Psoas muscle (tissue), 8 donors: ENCODE results near the gene WBP2. TPM values are rescaled to one million over a fixed set of nuclear protein-coding genes. Genes with fewer than 3 reads are reported as not detected.

Source experiments
- ATAC-seq, 4 donors: fragments of 200-7000 bp; cut with Tn5 transposase; one replicate each; pipeline ENCODE4 v1.9.1; 2020; ENCODE audit warnings: moderate library complexity in 3 of 4, mild to moderate bottlenecking in 2 of 4
- DNase-seq, 2 donors: peaks; one replicate each; pipeline ENCODE4 v3.0.0-alpha.2; 2020
- H3K27ac ChIP-seq: fragments of 200-600 bp; one replicate; pipeline ENCODE4 v1.8.0; 2022
- H3K27me3 ChIP-seq, 3 donors: fragments of 200-600 bp in 1 of 3; one replicate each; pipeline versions ENCODE4 v1.6.1 to v1.8.0; 2013 to 2022; ENCODE audit warnings: low read length in 2 of 3, mild to moderate bottlenecking in 2 of 3, moderate library complexity in 1 of 3; ENCODE audit not compliant: insufficient read depth in 3 of 3
- H3K36me3 ChIP-seq, 2 donors: fragments of 200-600 bp in 1 of 2; one replicate each; pipeline versions ENCODE4 v1.6.1 to v1.8.0; 2013 to 2022; ENCODE audit warnings: low read depth in 1 of 2, mild to moderate bottlenecking in 1 of 2, moderate library complexity in 1 of 2; ENCODE audit not compliant: insufficient read depth in 1 of 2
- H3K4me1 ChIP-seq: fragments of 200-600 bp; one replicate; pipeline ENCODE4 v1.8.0; 2022
- H3K4me3 ChIP-seq: fragments of 200-600 bp; one replicate; pipeline ENCODE4 v1.8.0; 2022; ENCODE audit warnings: mild to moderate bottlenecking
- H3K9me3 ChIP-seq: fragments of 200-600 bp; one replicate; pipeline ENCODE4 v1.8.0; 2022
- WGBS, 3 donors: extraction: QIAGEN DNeasy Blood & Tissue Kit; methylation state at CpG; one replicate each; pipeline versions ENCODE4 v1.1.6 to v1.1.7; 2013; 5-methylcytosine and 5-hydroxymethylcytosine counted together
- intact Hi-C, 2 donors: fragments of 100-400 bp; cut with DNase I; formaldehyde crosslinking; loops; one replicate each; pipeline versions ENCODE4 v1.11.0 to v1.14.2; 2022
- polyA plus RNA-seq, 3 donors: library from polyadenylated mRNA; stranded (reverse); fragments of 200-250 nt; gene quantifications; one replicate each; pipeline ENCODE4 v1.2.3, GENCODE V29; 2013
- total RNA-seq, 4 donors: library from RNA; stranded (reverse); fragmentation: NEBNext Ultra II Directional in 2 of 4; extraction: Animal tissue kit (Norgen Biotek cat#: 25700) in 2 of 4; gene quantifications; one replicate each; pipeline versions ENCODE4 v1.2.1 to v1.2.4, GENCODE V29; 2021 to 2023
- TF ChIP-seq, protein P1 (sequence below): fragments of 200-600 bp; IDR thresholded peaks from one replicate; pipeline ENCODE4 v1.8.0; 2022; ENCODE audit warnings: antibody characterized with exemption
- donor health status: healthy with polysubstance abuse.
- donor health status: DM: no; HTN: no; CAD: no; lungs with moderate emphysema.
- donor health status: Bipolar disorder and iron deficiency.
- donor health status: healthy.
- donor health status: DM: yes; HTN: yes; CAD: no.
- donor health status: DM: no; HTN: no; CAD: no.
- donor health status: DM: no; HTN: no; CAD: no.
- donor health status: DM: yes; HTN: yes; CAD: no.

Gene WBP2
- total and polyA plus RNA-seq, 7 donors = 109 to 278 (median 149) TPM

DNA sequence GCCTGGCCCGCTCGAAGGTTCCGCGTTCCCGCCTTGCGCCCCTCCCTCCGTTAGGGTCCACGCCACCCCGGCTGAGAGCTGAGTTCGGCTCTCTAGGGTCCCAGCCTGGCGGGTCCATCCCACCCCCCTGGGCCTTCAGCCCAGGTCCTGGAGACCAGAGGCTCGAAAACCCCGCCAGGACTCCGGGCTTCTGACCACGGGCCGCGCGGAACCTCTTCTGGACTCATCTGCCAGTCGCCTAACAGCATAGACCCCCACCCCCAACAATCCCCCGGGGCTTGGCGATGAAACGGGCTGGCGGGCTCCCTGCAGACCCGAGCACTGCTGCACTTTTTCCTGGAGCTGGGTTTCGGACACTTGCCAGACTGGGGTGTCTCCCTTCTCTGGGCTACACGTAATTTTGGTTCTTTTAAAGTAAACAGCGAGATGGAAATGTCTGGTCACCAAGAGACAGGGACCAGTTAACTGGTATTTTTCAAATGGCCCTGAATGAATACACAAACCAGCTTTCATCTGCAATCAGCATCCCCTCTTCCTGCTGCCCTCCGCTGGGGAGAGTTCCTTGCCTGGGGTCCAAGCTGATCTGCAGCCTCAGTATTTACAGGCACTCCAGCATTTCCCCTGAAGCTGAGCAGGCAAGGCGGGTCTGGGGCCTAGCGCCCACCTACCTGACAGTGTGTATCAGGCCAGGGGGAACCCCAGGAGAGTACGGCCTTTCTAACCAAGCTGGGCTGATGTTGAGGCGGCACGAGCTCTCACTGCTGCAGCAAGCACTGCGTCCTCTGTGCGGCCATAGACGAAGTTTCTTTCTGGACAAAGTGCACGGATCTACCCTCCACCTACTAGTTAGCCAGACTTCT, 42.3 kb upstream of the WBP2 start:
- intact Hi-C loops = loop anchor here in 1 of 2 donors (2.0 to 5.0 kb wide), 2 partner anchors 43 to 130 kb away; partner anchors contain the start of genes GALK1 and WBP2
- H3K36me3 ChIP-seq = peaks cover 5 to 54% of the 10 kb centered on the region in 2 donors

DNA sequence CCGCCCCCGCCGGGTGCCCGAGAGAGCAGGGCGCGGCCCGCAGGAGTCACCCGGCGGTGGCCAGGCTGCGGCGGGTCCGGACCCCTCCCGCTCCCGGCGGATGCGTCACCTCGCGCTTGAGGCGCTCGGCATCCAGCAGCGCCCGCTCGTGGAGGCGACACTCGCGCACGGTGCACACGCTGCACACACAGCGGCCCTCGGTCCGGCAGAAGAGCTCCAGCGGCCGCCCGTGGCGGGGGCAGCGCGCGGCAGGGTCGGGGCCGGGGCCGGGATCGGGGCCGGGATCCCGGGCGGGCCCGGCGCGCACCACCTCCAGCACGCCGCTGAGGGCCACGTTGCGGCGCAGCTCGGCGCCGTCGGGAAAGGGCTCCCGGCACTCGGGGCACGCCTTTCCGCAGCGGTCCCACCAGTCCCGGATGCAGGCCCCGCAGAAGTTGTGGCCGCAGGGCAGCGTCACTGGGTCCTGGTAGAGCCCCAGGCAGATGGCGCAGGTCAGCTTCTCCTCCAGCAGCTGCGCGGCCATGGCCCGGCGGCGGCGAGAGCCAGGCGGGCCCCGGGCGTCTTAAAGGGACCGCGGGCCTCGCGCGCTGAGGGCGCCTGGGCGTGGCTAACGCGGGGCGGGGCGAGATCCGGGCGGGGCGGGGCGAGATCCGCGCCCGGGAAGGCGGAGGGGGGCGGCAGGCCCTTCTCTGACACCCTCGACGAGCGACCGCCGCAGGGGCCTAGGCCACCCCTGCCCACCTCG, 41.5 kb upstream of the WBP2 start, which contains the start of gene TRIM65:
TSS of gene TRIM65 (minus strand) at position 537 of the 745 bp plus-strand sequence. CDS start at position 523, 14 bp downstream.
- TF ChIP-seq, protein P1, sequence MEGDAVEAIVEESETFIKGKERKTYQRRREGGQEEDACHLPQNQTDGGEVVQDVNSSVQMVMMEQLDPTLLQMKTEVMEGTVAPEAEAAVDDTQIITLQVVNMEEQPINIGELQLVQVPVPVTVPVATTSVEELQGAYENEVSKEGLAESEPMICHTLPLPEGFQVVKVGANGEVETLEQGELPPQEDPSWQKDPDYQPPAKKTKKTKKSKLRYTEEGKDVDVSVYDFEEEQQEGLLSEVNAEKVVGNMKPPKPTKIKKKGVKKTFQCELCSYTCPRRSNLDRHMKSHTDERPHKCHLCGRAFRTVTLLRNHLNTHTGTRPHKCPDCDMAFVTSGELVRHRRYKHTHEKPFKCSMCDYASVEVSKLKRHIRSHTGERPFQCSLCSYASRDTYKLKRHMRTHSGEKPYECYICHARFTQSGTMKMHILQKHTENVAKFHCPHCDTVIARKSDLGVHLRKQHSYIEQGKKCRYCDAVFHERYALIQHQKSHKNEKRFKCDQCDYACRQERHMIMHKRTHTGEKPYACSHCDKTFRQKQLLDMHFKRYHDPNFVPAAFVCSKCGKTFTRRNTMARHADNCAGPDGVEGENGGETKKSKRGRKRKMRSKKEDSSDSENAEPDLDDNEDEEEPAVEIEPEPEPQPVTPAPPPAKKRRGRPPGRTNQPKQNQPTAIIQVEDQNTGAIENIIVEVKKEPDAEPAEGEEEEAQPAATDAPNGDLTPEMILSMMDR = peak; percentile 50
- no peaks in the 10 kb centered on the region for H3K27me3 ChIP-seq
- intact Hi-C loops = loop anchor here in 1 of 2 donors (2.0 to 5.0 kb wide), 2 partner anchors 42 to 129 kb away; partner anchors contain the start of genes GALK1 and WBP2
- H3K27ac ChIP-seq = peak within 1 kb of the TSS; percentile 97
- whole genome bisulfite sequencing, 3 donors = 0 to 1% (median 0%) methylated on average over 50 to 102 of the region's 102 CpGs
- peak within 1 kb of the TSS; percentile 79 for H3K4me3 ChIP-seq
- ATAC-seq (peak; percentile 82 to 87 (median 85)), DNase-seq (peak; percentile 91 to 95)
- peaks cover under 1 to 54% of the 10 kb centered on the region in 2 donors for H3K36me3 ChIP-seq
- no peaks in the 10 kb centered on the region for H3K9me3 ChIP-seq
- peaks cover 21% of the 10 kb centered on the region for H3K4me1 ChIP-seq

More for the DNA sequence above, 42.3 kb upstream of the WBP2 start:
- H3K27me3 ChIP-seq = no peaks in the 10 kb centered on the region
- ATAC-seq = no peak
- peak overlapping the region; percentile 79 for H3K4me3 ChIP-seq
- WGBS, 3 donors = 46 to 61% (median 58%) methylated on average over 27 to 37 of the region's 37 CpGs
- H3K9me3 ChIP-seq = no peaks in the 10 kb centered on the region
- peaks cover 21% of the 10 kb centered on the region for H3K4me1 ChIP-seq
- DNase-seq = peak; percentile 46 to 72
- TF ChIP-seq, protein P1 = no peak
- H3K27ac ChIP-seq = peak overlapping the region; percentile 97

GRCh38 chr17:75895370-75896155, 40.4 kb upstream of the WBP2 start:
- WGBS, 3 donors = 24 to 35% (median 28%) methylated on average over 27 to 28 of the region's 28 CpGs
- peaks cover 21% of the 10 kb centered on the region for H3K4me1 ChIP-seq
- intact Hi-C loops = loop anchor here in 1 of 2 donors (2.0 to 5.0 kb wide), 2 partner anchors 41 to 128 kb away; partner anchors contain the start of genes GALK1 and WBP2
- no peaks in the 10 kb centered on the region for H3K9me3 ChIP-seq
- H3K27me3 ChIP-seq = no peaks in the 10 kb centered on the region
- ATAC-seq = peak in 2 of 4 donors; percentile 19 to 35
- TF ChIP-seq, protein P1 = peak; percentile 32
- H3K27ac ChIP-seq = peak overlapping the region; percentile 97
- H3K4me3 ChIP-seq = peak overlapping the region; percentile 79
- peak in 1 of 2 donors; percentile 64 for DNase-seq
- peaks cover 0 to 54% of the 10 kb centered on the region in 2 donors for H3K36me3 ChIP-seq
